ENCODE measurements around the gene APBB3.
A peak's percentile ranks its signal among the peaks of the same experiment; 100 is the strongest.

Gene APBB3

GRCh38 chr5:140576776-140577201, 12.4 kb upstream of the APBB3 start:
- H3K4me3 ChIP-seq (replicated peaks; ENCODE audit: low read depth, low read length): no peak overlapping the region
- no peak for TF ChIP-seq CTCF (IDR thresholded peaks at IDR 0.05; ENCODE audit: low read length, missing control alignments)
- peak; percentile 29 for DNase-seq (ENCODE audit: low read depth)

- peak; percentile 67 for TF ChIP-seq CTCF (IDR thresholded peaks at IDR 0.05; ENCODE audit: low read length, missing control alignments)
- no peak overlapping the region for H3K4me3 ChIP-seq (replicated peaks; ENCODE audit: low read depth, low read length)
- peak; percentile 79 for DNase-seq (ENCODE audit: low read depth)
Measured at GRCh38 chr5:140575309-140575708, 10.9 kb upstream of the APBB3 start.

GRCh38 chr5:140574165-140574564, 9.8 kb upstream of the APBB3 start:
- H3K4me3 ChIP-seq (replicated peaks; ENCODE audit: low read depth, low read length): no peak overlapping the region
- peak; percentile 73 for DNase-seq (ENCODE audit: low read depth)
- no peak for TF ChIP-seq CTCF (IDR thresholded peaks at IDR 0.05; ENCODE audit: low read length, missing control alignments)

DNA sequence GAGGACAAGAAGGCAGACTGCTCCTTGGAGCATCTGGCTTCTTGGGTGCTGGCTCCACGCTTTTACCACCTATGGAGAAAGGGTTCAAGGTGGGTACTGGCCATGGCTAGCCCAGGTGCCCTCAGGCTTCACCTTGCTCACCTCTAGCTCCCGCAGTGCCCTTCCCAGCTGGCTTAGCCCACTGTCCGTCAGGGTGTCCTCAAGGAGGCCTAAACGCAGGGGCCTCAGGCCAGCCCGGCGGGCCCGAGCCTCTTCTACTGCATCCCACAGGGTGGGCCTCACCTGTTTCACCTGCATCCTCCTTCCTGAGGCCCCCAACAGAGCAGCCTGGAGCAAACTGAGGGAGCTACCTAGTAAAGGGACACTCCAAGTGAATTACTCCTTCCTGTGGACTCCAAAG, 9.3 kb upstream of the APBB3 start:
- no peak for DNase-seq (ENCODE audit: low read depth)
- no peak overlapping the region for H3K4me3 ChIP-seq (replicated peaks; ENCODE audit: low read depth, low read length)
- TF ChIP-seq CTCF (IDR thresholded peaks at IDR 0.05; ENCODE audit: low read length, missing control alignments): no peak

DNA sequence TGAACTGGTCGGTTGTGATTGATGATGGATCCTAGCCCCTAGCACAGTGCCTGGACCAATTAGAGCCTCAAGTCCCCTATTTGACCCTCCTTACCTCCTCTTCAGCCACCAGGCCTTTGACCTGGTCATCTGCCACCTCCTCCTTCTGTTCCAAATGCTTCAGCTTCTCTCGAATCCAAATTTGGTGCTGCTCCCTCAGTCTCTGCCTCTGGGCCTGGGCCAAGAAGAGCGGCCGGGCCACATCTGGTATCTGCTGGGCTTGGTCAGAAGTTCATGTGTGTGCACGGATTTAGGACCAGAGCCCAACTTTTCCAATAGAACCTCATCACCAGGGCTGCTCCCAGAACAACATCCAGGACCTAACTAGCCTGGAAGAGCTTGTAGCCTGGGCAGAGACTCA, 6.7 kb upstream of the APBB3 start:
- DNase-seq (ENCODE audit: low read depth): no peak
- TF ChIP-seq CTCF (IDR thresholded peaks at IDR 0.05; ENCODE audit: low read length, missing control alignments): no peak
- no peak overlapping the region for H3K4me3 ChIP-seq (replicated peaks; ENCODE audit: low read depth, low read length)

- no peak overlapping the region for H3K4me3 ChIP-seq (replicated peaks; ENCODE audit: low read depth, low read length)
- no peak for DNase-seq (ENCODE audit: low read depth)
- TF ChIP-seq CTCF (IDR thresholded peaks at IDR 0.05; ENCODE audit: low read length, missing control alignments): no peak
Measured at GRCh38 chr5:140570488-140570887, 6.1 kb upstream of the APBB3 start.

GRCh38 chr5:140570058-140570457, 5.7 kb upstream of the APBB3 start:
- TF ChIP-seq CTCF (IDR thresholded peaks at IDR 0.05; ENCODE audit: low read length, missing control alignments): no peak

More at GRCh38 chr5:140570058-140570457, 5.7 kb upstream of the APBB3 start:
- no peak overlapping the region for H3K4me3 ChIP-seq (replicated peaks; ENCODE audit: low read depth, low read length)
- no peak for DNase-seq (ENCODE audit: low read depth)

Measured in fibroblast of pulmonary artery (primary cell).